Mucosa of descending colon (tissue), 3 donors: ENCODE results near the gene RASGRF2. TPM values are rescaled to one million over a fixed set of nuclear protein-coding genes. Genes with fewer than 3 reads are reported as not detected.

ENCODE experiments used
- ATAC-seq: fragments of 200-7000 bp; cut with Tn5 transposase; one replicate; pipeline ENCODE4 v1.9.1; 2020; ENCODE audit warnings: mild to moderate bottlenecking, moderate library complexity
- DNase-seq, 3 donors: peaks; one replicate each; pipeline ENCODE4 v3.0.0-alpha.2; 2020
- H3K36me3 ChIP-seq: fragments of 200-600 bp; one replicate; pipeline ENCODE4 v1.8.0; 2021; ENCODE audit warnings: low read depth, mild to moderate bottlenecking
- H3K4me1 ChIP-seq: fragments of 200-600 bp; one replicate; pipeline ENCODE4 v1.8.0; 2021; ENCODE audit warnings: low read depth, mild to moderate bottlenecking
- H3K4me3 ChIP-seq: fragments of 200-600 bp; one replicate; pipeline ENCODE4 v1.8.0; 2021; ENCODE audit warnings: mild to moderate bottlenecking
- H3K9me3 ChIP-seq: fragments of 200-600 bp; one replicate; pipeline ENCODE4 v1.8.0; 2021; ENCODE audit warnings: mild to moderate bottlenecking
- CTCF ChIP-seq: fragments of 200-600 bp; IDR thresholded peaks from one replicate; pipeline ENCODE4 v1.8.0; 2022; ENCODE audit warnings: antibody characterized with exemption, mild to moderate bottlenecking
- intact Hi-C, 2 donors: fragments of 100-400 bp; cut with DNase I in 1 of 2; cut with micrococcal nuclease in 1 of 2; formaldehyde crosslinking; loops; one replicate each; pipeline versions ENCODE4 v1.11.0 to v1.11.1; 2022; cut with DNase I, micrococcal nuclease
- total RNA-seq, 3 donors: library from RNA; stranded (reverse); fragmentation: NEBNext Ultra II Directional in 2 of 3; extraction: Animal tissue kit (Norgen Biotek cat#: 25700) in 2 of 3; gene quantifications; one replicate each; pipeline versions ENCODE4 v1.2.1 to v1.2.4, GENCODE V29; 2021 to 2023
- donor health status: DM: no; HTN: no; CAD: no; lungs with moderate emphysema.
- donor health status: DM: no; HTN: no; CAD: no.
- donor health status: DM: no; HTN: yes; CAD: no.

Gene RASGRF2
- total RNA-seq, 3 donors from 2014 or later: 2.0 to 8.0 (median 2.9) TPM

GRCh38 chr5:80953587-80953986 lies 6.6 kb upstream of the RASGRF2 start:
- no peak for TF ChIP-seq CTCF
- ATAC-seq: no peak
- H3K9me3 ChIP-seq: no peaks in the 10 kb centered on the region
- no peaks in the 10 kb centered on the region for H3K36me3 ChIP-seq
- intact Hi-C loops: no loop called here
- DNase-seq: no peak
- H3K4me1 ChIP-seq: no peaks in the 10 kb centered on the region
- H3K4me3 ChIP-seq: no peak overlapping the region

GRCh38 chr5:80955082-80955590 lies 5.0 kb upstream of the RASGRF2 start:
- intact Hi-C loops: no loop called here
- no peak overlapping the region for H3K4me3 ChIP-seq
- no peaks in the 10 kb centered on the region for H3K36me3 ChIP-seq
- no peak for DNase-seq
- no peaks in the 10 kb centered on the region for H3K4me1 ChIP-seq
- no peak for ATAC-seq
- H3K9me3 ChIP-seq: no peaks in the 10 kb centered on the region
- no peak for TF ChIP-seq CTCF

GRCh38 chr5:80956272-80956671 lies 3.9 kb upstream of the RASGRF2 start:
- intact Hi-C loops: no loop called here
- no peak for ATAC-seq

GRCh38 chr5:80957031-80957761 lies 3.0 kb upstream of the RASGRF2 start:
- intact Hi-C loops: no loop called here
- ATAC-seq (no peak), DNase-seq (no peak)
- Histone ChIP-seq H3K4me3 (no peak overlapping the region), H3K4me1 (peaks cover 14% of the 10 kb centered on the region), H3K9me3 (no peaks in the 10 kb centered on the region), H3K36me3 (no peaks in the 10 kb centered on the region)
- TF ChIP-seq CTCF: no peak

More at GRCh38 chr5:80956272-80956671, 3.9 kb upstream of the RASGRF2 start:
- H3K4me1 ChIP-seq: peaks cover 5% of the 10 kb centered on the region
- TF ChIP-seq CTCF: no peak
- H3K36me3 ChIP-seq: no peaks in the 10 kb centered on the region
- no peak overlapping the region for H3K4me3 ChIP-seq
- no peak for DNase-seq
- H3K9me3 ChIP-seq: no peaks in the 10 kb centered on the region

- DNase-seq (no peak), ATAC-seq (no peak)
- H3K36me3 ChIP-seq: no peaks in the 10 kb centered on the region
- H3K4me3 ChIP-seq: no peak overlapping the region
- no peaks in the 10 kb centered on the region for H3K9me3 ChIP-seq
- no peak for TF ChIP-seq CTCF
- H3K4me1 ChIP-seq: peaks cover 14% of the 10 kb centered on the region
- intact Hi-C loops: no loop called here
Observed at GRCh38 chr5:80958616-80959015, 1.5 kb upstream of the RASGRF2 start.
